Adrenal gland (tissue), 12 donors: Measurements from ENCODE around the gene CHN2. TPM values are rescaled to one million over a fixed set of nuclear protein-coding genes. Genes with fewer than 3 reads are reported as not detected.

Experiments used
- DNase-seq, 7 donors: peaks; one replicate each; pipeline ENCODE4 v3.0.0-alpha.2; 2019 to 2020
- H3K27ac ChIP-seq, 5 donors: fragments of 200-600 bp; sonication (generic) in 4 of 5; 1 replicate in 3 of 5; 2 replicates in 2 of 5; pipeline versions ENCODE4 v1.5.1 to v1.8.0; 2016 to 2020; ENCODE audit warnings: mild to moderate bottlenecking in 1 of 5
- H3K27me3 ChIP-seq: fragments of 200-600 bp; 2 replicates; pipeline ENCODE4 v1.8.0; 2021
- H3K36me3 ChIP-seq, 2 donors: fragments of 200-600 bp; replicated peaks in 1 of 2; 1 replicate in 1 of 2; 2 replicates in 1 of 2; pipeline versions ENCODE4 v1.5.1 to v1.8.0; 2018 to 2022
- H3K4me1 ChIP-seq, 2 donors: fragments of 200-600 bp; replicated peaks in 1 of 2; 1 replicate in 1 of 2; 2 replicates in 1 of 2; pipeline versions ENCODE4 v1.5.1 to v1.8.0; 2018 to 2021
- H3K4me3 ChIP-seq, 4 donors: fragments of 200-600 bp; sonication (generic) in 3 of 4; one replicate each; pipeline ENCODE4 v1.5.1; 2016 to 2018
- H3K9me3 ChIP-seq, 3 donors: fragments of 200-600 bp; sonication (generic) in 1 of 3; replicated peaks in 1 of 3; 1 replicate in 2 of 3; 2 replicates in 1 of 3; pipeline versions ENCODE4 v1.5.1 to v1.8.0; 2016 to 2021
- CTCF ChIP-seq, 6 experiments: fragments of 450-650 bp in 4 of 6; fragments of 200-600 bp in 2 of 6; sonication (generic) in 1 of 6; IDR thresholded peaks; 1 replicate in 5 of 6; 2 replicates in 1 of 6; pipeline versions ENCODE4 v1.5.1 to v1.8.0; 2016 to 2021; ENCODE audit warnings: antibody characterized with exemption in 6 of 6, mild to moderate bottlenecking in 2 of 6, moderate library complexity in 1 of 6
- POLR2A ChIP-seq, 2 donors: fragments of 450-650 bp; IDR thresholded peaks; one replicate each; pipeline ENCODE4 v1.6.1; 2017; ENCODE audit warnings: antibody characterized with exemption in 2 of 2, mild to moderate bottlenecking in 2 of 2, moderate library complexity in 1 of 2
- WGBS, 4 donors: extraction: QIAGEN DNeasy Blood & Tissue Kit in 2 of 4; methylation state at CpG; one replicate each; pipeline versions ENCODE4 v1.1.5 to v1.1.7; 2013 to 2017; 5-methylcytosine and 5-hydroxymethylcytosine counted together
- intact Hi-C, 2 donors: fragments of 100-400 bp; cut with DNase I; formaldehyde crosslinking; loops; one replicate each; pipeline versions ENCODE4 v1.14.1 to v1.15.0; 2022 to 2023
- polyA plus RNA-seq, 3 donors: library from polyadenylated mRNA; stranded (reverse); fragments of 200-250 nt in 2 of 3; fragments of 350-450 nt in 1 of 3; fragmentation: Illumina TruSeq in 1 of 3; extraction: RNeasy Lipid Tissue Mini Kit (QIAGEN cat#74804) in 1 of 3; gene quantifications; one replicate each; pipeline ENCODE4 v1.2.3, GENCODE V29; 2013 to 2014
- total RNA-seq, 9 donors: library from RNA; depleted of rRNA in 4 of 9; stranded (reverse); fragments of >200 nt in 4 of 9; fragments of 120-200 nt in 1 of 9; fragmentation: NEBNext Ultra II Directional in 1 of 9; extraction: Animal tissue kit (Norgen Biotek cat#: 25700) in 1 of 9; gene quantifications; one replicate each; pipeline versions ENCODE4 v1.1.0 to v1.2.4, GENCODE V29; 2013 to 2023
- donor health status: healthy with polysubstance abuse.
- donor health status: Bipolar disorder and iron deficiency.
- donor health status: DM: yes; HTN: yes; CAD: no.
- donor health status: DM: no; HTN: no; CAD: no.
- donor health status: DM: no; HTN: no; CAD: no.
- donor health status: DM: yes; HTN: yes; CAD: no.

CHN2 gene
- total and polyA plus RNA-seq, 12 donors = 2.7 to 35.4 (median 11.5) TPM

GRCh38 chr7:29443552-29443951 lies 249.0 kb downstream of the CHN2 start:
- H3K36me3 ChIP-seq = no peaks in the 10 kb centered on the region
- H3K9me3 ChIP-seq = no peaks in the 10 kb centered on the region
- intact Hi-C loops = no loop called here
- WGBS, 4 donors = 11 to 62% (median 43%) methylated on average over 1 of the region's 1 CpG
- no peaks in the 10 kb centered on the region for H3K27me3 ChIP-seq
- no peak overlapping the region for H3K4me3 ChIP-seq
- H3K4me1 ChIP-seq = no peaks in the 10 kb centered on the region
- TF ChIP-seq CTCF (IDR thresholded peaks at IDR 0.05) (no peak), POLR2A (IDR thresholded peaks at IDR 0.05) (no peak)
- no peak overlapping the region for H3K27ac ChIP-seq
- no peak for DNase-seq

GRCh38 chr7:29444267-29444666 lies 249.7 kb downstream of the CHN2 start:
- H3K4me1 ChIP-seq = no peaks in the 10 kb centered on the region
- H3K27ac ChIP-seq = no peak overlapping the region
- 95 to 98% (median 95%) methylated on average over 3 of the region's 3 CpGs for WGBS, 4 donors
- no peaks in the 10 kb centered on the region for H3K9me3 ChIP-seq
- no peaks in the 10 kb centered on the region for H3K27me3 ChIP-seq
- intact Hi-C loops = no loop called here
- no peak for DNase-seq
- H3K4me3 ChIP-seq = no peak overlapping the region
- no peaks in the 10 kb centered on the region for H3K36me3 ChIP-seq
- TF ChIP-seq CTCF (IDR thresholded peaks at IDR 0.05) = no peak
- no peak for TF ChIP-seq POLR2A (IDR thresholded peaks at IDR 0.05)

GRCh38 chr7:29445736-29446135 lies 251.2 kb downstream of the CHN2 start:
- Histone ChIP-seq H3K4me3 (no peak overlapping the region), H3K36me3 (no peaks in the 10 kb centered on the region), H3K4me1 (no peaks in the 10 kb centered on the region), H3K27me3 (no peaks in the 10 kb centered on the region), H3K27ac (no peak overlapping the region), H3K9me3 (no peaks in the 10 kb centered on the region)
- intact Hi-C loops = no loop called here
- WGBS, 4 donors = 71 to 78% (median 76%) methylated on average over 6 of the region's 6 CpGs
- DNase-seq = no peak
- TF ChIP-seq POLR2A (IDR thresholded peaks at IDR 0.05) = no peak
- no peak for TF ChIP-seq CTCF (IDR thresholded peaks at IDR 0.05)

- WGBS, 4 donors = 76 to 85% (median 81%) methylated on average over 3 of the region's 3 CpGs
- intact Hi-C loops = no loop called here
- DNase-seq = no peak
- no peak overlapping the region for H3K4me3 ChIP-seq
- no peak overlapping the region for H3K27ac ChIP-seq
- H3K36me3 ChIP-seq = no peaks in the 10 kb centered on the region
- H3K4me1 ChIP-seq = no peaks in the 10 kb centered on the region
- H3K9me3 ChIP-seq = no peaks in the 10 kb centered on the region
- TF ChIP-seq POLR2A (IDR thresholded peaks at IDR 0.05) (no peak), CTCF (IDR thresholded peaks at IDR 0.05) (no peak)
- no peaks in the 10 kb centered on the region for H3K27me3 ChIP-seq
Measured at GRCh38 chr7:29447828-29448227, 253.3 kb downstream of the CHN2 start.
